DOHH2 (cell line): Measurements from ENCODE around the gene SLC7A5.

Experiments
- EZH2phosphoT487 ChIP-seq: fragments of 200-600 bp; sonication (generic); IDR thresholded peaks from 2 replicates; pipeline ENCODE4 v1.6.1; 2017; ENCODE audit warnings: borderline replicate concordance, mild to moderate bottlenecking, antibody characterized with exemption, low read length, moderate library complexity, mixed read lengths
- TF ChIP-seq, protein P1 (sequence below): fragments of 200-600 bp; sonication (generic); IDR thresholded peaks from one replicate; pipeline ENCODE4 v1.5.1; 2014; ENCODE audit warnings: antibody characterized with exemption, mild to moderate bottlenecking, low read depth, low read length; ENCODE audit not compliant: poor library complexity, severe bottlenecking

- TF ChIP-seq, protein P1, sequence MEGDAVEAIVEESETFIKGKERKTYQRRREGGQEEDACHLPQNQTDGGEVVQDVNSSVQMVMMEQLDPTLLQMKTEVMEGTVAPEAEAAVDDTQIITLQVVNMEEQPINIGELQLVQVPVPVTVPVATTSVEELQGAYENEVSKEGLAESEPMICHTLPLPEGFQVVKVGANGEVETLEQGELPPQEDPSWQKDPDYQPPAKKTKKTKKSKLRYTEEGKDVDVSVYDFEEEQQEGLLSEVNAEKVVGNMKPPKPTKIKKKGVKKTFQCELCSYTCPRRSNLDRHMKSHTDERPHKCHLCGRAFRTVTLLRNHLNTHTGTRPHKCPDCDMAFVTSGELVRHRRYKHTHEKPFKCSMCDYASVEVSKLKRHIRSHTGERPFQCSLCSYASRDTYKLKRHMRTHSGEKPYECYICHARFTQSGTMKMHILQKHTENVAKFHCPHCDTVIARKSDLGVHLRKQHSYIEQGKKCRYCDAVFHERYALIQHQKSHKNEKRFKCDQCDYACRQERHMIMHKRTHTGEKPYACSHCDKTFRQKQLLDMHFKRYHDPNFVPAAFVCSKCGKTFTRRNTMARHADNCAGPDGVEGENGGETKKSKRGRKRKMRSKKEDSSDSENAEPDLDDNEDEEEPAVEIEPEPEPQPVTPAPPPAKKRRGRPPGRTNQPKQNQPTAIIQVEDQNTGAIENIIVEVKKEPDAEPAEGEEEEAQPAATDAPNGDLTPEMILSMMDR = no peak
- TF ChIP-seq EZH2phosphoT487 = no peak
These were observed 78.8 kb downstream of the SLC7A5 start for GRCh38 chr16:87790292-87791100.
